GM12865 (cell line): ENCODE results near the gene ITGAV.

Source experiments
- DNase-seq: peaks from one replicate; pipeline ENCODE4 v3.0.0; 2010; ENCODE audit warnings: low read depth
- H3K4me3 ChIP-seq: 2 replicates; pipeline ENCODE4 v1.5.1; 2011; ENCODE audit warnings: mild to moderate bottlenecking, low read depth, low read length, control low read depth
- CTCF ChIP-seq: IDR thresholded peaks from 2 replicates; pipeline ENCODE4 v1.5.1; 2011; ENCODE audit warnings: low read length, control low read depth, low read depth, inconsistent platforms; ENCODE audit not compliant: insufficient read depth; ENCODE audit errors: missing control alignments

Gene ITGAV

GRCh38 chr2:186724736-186725135 lies 134.9 kb downstream of the ITGAV start:
- no peak for DNase-seq
- no peak overlapping the region for H3K4me3 ChIP-seq
- no peak for TF ChIP-seq CTCF

GRCh38 chr2:186725783-186726182 lies 135.9 kb downstream of the ITGAV start:
- TF ChIP-seq CTCF, result no peak
- DNase-seq, result no peak
- H3K4me3 ChIP-seq, result no peak overlapping the region

- no peak for DNase-seq
- no peak for TF ChIP-seq CTCF
These were observed 137.1 kb downstream of the ITGAV start for GRCh38 chr2:186726938-186727337.

GRCh38 chr2:186728631-186729030 lies 138.8 kb downstream of the ITGAV start:
- no peak for DNase-seq
- no peak overlapping the region for H3K4me3 ChIP-seq
- TF ChIP-seq CTCF, result no peak

More at GRCh38 chr2:186726938-186727337, 137.1 kb downstream of the ITGAV start:
- no peak overlapping the region for H3K4me3 ChIP-seq
